ENCODE data around the gene DCANP1. TPM values are rescaled to one million over a fixed set of nuclear protein-coding genes. Genes with fewer than 3 reads are reported as not detected.

DCANP1 gene
- total and polyA plus RNA-seq, 3 donors from 2014 or later, result not detected

DNA sequence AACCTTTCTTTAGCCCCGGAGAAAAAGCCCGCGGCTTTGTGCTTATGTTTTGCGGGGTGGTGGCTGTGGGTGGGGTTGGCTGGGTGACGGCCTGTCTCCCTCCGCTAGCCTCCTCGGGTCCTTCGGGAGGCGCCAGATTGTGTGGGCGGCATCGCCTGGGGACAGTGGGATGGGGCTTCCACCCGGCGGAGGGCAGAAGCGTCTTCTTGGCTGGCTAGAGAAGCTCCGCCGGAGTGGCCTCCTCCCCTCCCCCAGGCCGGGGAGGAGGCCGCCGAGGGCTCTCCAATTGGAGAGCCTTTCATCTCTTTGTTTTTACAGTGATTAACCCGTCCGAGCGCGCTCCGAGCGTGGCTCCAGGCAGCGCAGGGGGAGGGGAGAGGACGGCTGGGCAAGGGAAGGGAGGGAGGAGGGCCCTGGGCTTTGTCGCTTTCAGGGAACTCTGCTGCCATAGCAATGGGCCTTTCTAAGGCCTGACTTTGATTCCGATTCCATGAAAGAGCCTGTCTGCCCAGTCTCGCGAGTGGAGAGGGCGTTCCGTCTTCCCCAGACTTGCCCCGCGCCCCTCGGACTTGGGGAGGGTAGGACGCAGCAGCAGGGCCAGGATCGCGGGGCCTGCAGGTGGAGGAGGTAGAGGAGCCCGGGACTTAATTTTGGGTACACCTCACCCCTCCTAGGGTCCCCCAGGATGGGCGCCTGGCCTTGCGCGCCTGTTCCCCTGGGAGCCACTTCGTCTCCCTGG is 41.7 kb upstream of the DCANP1 start:
- WGBS, 2 donors, result 0 to 1% methylated on average over 30 to 44 of the region's 44 CpGs
- Histone ChIP-seq H3K4me1 (peaks cover 14% of the 10 kb centered on the region), H3K36me3 (ENCODE audit: low read depth, missing control alignments) (no peaks in the 10 kb centered on the region), H3K4me3 (peak overlapping the region; percentile 9 to 10), H3K9me3 (no peaks in the 10 kb centered on the region), H3K27me3 (no peaks in the 10 kb centered on the region), H3K27ac (no peak overlapping the region)
- no peak for TF ChIP-seq POLR2A (IDR thresholded peaks at IDR 0.05)
- TF ChIP-seq, protein P1, sequence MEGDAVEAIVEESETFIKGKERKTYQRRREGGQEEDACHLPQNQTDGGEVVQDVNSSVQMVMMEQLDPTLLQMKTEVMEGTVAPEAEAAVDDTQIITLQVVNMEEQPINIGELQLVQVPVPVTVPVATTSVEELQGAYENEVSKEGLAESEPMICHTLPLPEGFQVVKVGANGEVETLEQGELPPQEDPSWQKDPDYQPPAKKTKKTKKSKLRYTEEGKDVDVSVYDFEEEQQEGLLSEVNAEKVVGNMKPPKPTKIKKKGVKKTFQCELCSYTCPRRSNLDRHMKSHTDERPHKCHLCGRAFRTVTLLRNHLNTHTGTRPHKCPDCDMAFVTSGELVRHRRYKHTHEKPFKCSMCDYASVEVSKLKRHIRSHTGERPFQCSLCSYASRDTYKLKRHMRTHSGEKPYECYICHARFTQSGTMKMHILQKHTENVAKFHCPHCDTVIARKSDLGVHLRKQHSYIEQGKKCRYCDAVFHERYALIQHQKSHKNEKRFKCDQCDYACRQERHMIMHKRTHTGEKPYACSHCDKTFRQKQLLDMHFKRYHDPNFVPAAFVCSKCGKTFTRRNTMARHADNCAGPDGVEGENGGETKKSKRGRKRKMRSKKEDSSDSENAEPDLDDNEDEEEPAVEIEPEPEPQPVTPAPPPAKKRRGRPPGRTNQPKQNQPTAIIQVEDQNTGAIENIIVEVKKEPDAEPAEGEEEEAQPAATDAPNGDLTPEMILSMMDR (IDR thresholded peaks at IDR 0.05), result no peak
- intact Hi-C loops (cut with DNase I; ENCODE audit: low total_unique reads), result no loop called here
- DNase-seq, result no peak

DNA sequence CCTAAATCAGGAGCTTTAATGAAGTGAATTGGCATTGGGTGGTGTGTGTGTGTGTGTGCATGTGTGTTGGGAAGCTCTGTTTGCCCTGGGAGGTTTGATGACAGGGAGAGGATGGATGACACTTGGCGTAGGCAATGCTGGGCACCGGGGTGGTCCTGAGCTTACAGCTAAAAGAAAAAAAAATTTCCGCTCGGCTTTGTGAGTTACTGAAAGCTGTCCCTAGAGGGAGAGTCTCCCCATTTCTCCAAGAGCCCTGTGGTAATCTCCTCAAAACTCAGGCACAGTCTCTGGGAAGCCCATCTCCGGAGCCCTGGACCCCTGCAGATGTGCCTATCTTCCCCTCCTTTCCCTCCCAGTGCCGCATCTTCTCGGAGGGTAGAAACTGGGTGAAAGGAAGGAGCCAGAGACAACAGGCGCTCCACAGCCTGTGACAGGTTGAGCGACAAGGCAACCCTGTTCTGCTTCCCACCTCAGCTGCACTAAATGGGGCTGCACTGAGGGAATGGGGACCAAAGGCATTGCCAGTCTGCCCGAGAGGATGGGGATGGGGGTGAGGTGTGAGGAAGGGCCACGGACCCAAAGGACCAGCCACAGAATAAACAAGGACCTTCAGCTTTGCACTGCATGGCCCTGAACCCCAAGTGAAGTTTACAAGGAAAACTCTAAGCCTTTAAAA is 40.8 kb upstream of the DCANP1 start:
- WGBS, 2 donors, result 36 to 48% methylated on average over 11 of the region's 11 CpGs
- Histone ChIP-seq H3K27ac (no peak overlapping the region), H3K36me3 (ENCODE audit: low read depth, missing control alignments) (no peaks in the 10 kb centered on the region), H3K9me3 (no peaks in the 10 kb centered on the region), H3K4me1 (peaks cover 14% of the 10 kb centered on the region), H3K4me3 (no peak overlapping the region), H3K27me3 (no peaks in the 10 kb centered on the region)
- TF ChIP-seq, protein P1 (IDR thresholded peaks at IDR 0.05), result no peak
- no peak for TF ChIP-seq POLR2A (IDR thresholded peaks at IDR 0.05)
- no peak for DNase-seq
- intact Hi-C loops (cut with DNase I; ENCODE audit: low total_unique reads), result no loop called here

DNA sequence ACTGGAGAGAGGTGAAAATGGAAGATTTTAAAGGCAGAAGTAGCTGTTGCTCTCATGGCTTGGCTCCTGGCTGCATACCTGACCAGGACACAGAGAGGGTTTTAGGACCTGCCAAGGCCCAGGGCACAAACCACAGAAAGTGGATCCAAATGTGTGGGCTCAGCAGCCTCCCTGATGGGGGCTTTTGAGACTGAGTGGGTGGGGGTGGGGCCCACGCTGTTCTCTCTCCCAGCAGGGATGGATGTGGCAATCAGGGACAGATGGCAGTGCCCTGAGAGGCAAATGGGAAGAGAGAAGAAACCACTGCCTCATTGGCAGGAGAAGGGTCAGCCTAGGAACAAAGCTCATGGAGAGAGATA is 39.9 kb upstream of the DCANP1 start:
- WGBS, 2 donors, result 85 to 89% methylated on average over 1 of the region's 1 CpG
- intact Hi-C loops (cut with DNase I; ENCODE audit: low total_unique reads), result no loop called here
- no peaks in the 10 kb centered on the region for H3K9me3 ChIP-seq
- peaks cover 14% of the 10 kb centered on the region for H3K4me1 ChIP-seq
- no peaks in the 10 kb centered on the region for H3K36me3 ChIP-seq (ENCODE audit: low read depth, missing control alignments)
- H3K4me3 ChIP-seq, result no peak overlapping the region
- H3K27me3 ChIP-seq, result no peaks in the 10 kb centered on the region
- no peak overlapping the region for H3K27ac ChIP-seq
- no peak for TF ChIP-seq POLR2A (IDR thresholded peaks at IDR 0.05)
- TF ChIP-seq, protein P1 (IDR thresholded peaks at IDR 0.05), result no peak
- no peak for DNase-seq

DNA sequence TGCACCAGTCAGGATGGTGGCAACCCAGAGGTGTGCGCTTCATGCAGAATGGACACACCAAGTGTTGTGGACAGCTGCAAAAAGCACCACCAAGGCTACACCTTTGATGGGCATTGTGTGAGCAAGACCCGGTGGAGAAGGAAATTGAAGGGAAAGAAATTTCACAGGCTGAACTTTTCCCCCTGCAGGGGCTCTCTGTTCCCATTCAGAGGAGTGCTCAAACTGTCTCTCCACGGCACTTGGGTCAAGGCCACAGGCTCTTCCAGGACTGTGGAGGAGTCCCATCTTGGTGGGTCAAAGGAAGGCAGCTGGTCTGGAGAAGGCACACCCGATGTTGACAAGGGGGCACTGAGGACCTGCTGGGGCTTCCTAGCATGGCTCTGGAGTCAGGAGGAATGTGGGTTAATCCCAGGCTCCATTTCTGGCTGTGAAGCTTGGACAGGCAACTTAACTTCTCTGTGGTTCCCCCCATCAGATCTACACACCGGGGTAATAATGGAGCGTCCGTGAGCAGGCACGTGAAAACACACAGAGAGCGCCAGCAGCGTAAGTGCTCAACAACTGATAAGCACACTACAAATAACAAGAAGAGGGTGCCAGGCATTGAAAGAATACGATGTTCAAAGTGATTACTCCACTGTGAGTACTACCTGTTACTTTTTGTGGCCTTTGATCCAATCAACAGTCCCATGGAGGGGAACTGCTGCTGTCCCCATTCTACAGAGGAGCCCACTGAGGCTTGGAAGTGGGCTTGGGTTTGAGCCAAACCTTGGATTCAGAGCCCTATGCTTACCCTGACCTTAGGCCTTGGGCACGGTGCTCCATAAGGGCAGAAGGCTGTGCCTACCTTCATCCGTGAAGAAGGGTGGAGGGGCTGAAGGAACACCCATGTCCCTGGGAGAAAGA is 39.2 kb upstream of the DCANP1 start:
- Histone ChIP-seq H3K4me3 (no peak overlapping the region), H3K27ac (no peak overlapping the region), H3K27me3 (no peaks in the 10 kb centered on the region), H3K36me3 (ENCODE audit: low read depth, missing control alignments) (no peaks in the 10 kb centered on the region), H3K4me1 (peaks cover 14% of the 10 kb centered on the region), H3K9me3 (no peaks in the 10 kb centered on the region)
- DNase-seq, result no peak
- intact Hi-C loops (cut with DNase I; ENCODE audit: low total_unique reads), result no loop called here
- no peak for TF ChIP-seq POLR2A (IDR thresholded peaks at IDR 0.05)
- 60 to 63% methylated on average over 13 of the region's 13 CpGs for WGBS, 2 donors

DNA sequence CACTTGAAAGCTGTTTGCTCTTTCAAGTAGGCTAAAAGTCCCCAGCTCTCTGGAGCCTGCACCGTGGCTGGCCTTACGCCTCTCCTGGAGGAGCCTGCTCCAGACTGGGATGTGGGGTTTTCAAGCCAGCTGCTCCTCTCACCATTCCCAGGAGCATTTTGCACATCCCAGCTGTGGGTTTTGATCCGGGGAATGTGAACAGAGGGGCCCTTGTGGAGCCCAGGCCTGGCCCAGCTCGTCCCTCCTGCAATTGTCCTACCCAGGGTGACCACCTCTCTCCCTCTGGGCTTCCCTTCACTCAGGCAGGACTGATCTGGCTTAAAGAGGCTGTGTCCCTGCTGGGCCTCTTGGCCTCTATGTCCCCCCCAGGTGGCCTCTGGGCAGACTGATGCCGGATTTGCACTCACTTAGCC is 37.5 kb upstream of the DCANP1 start:
- H3K36me3 ChIP-seq (ENCODE audit: low read depth, missing control alignments), result no peaks in the 10 kb centered on the region
- no peaks in the 10 kb centered on the region for H3K27me3 ChIP-seq
- no peak overlapping the region for H3K4me3 ChIP-seq
- no peak for DNase-seq
- peaks cover 11% of the 10 kb centered on the region for H3K4me1 ChIP-seq
- H3K27ac ChIP-seq, result no peak overlapping the region
- WGBS, 2 donors, result 77 to 89% methylated on average over 3 to 5 of the region's 5 CpGs
- intact Hi-C loops (cut with DNase I; ENCODE audit: low total_unique reads), result no loop called here
- no peaks in the 10 kb centered on the region for H3K9me3 ChIP-seq
- TF ChIP-seq POLR2A (IDR thresholded peaks at IDR 0.05), result no peak
- TF ChIP-seq, protein P1 (IDR thresholded peaks at IDR 0.05), result no peak

All from testis (tissue), 3 donors.